PC-3 (cell line): ENCODE data around the gene ATL2. TPM values are rescaled to one million over a fixed set of nuclear protein-coding genes. Genes with fewer than 3 reads are reported as not detected.

ENCODE experiments used
- ATAC-seq: fragments of 200-7000 bp; cut with Tn5 transposase; 2 replicates; pipeline ENCODE4 v1.9.1; 2020; ENCODE audit warnings: mild to moderate bottlenecking, moderate library complexity
- BruUV-seq: library from RNA; stranded (reverse); fragments of 400-500 nt; replicated peaks from 2 replicates; lab custom pipeline; 2021; lab: Mats Ljungman, UMichigan
- CTCF ChIA-PET: fragments of 300-600 bp; sonication (Branson Sonifier 250); formaldehyde crosslinking; loops from one replicate; lab custom pipeline; 2022; ENCODE audit warnings: antibody characterized with exemption; lab: Charles Lee
- POLR2A ChIA-PET: fragments of 300-600 bp; sonication (Branson Sonifier 250); formaldehyde crosslinking; loops from one replicate; lab custom pipeline; 2022; ENCODE audit warnings: antibody characterized with exemption; ENCODE audit not compliant: unreplicated experiment; lab: Charles Lee
- DNase-seq: peaks from one replicate; pipeline ENCODE4 v3.0.0-alpha.2; 2015
- H2AFZ ChIP-seq: fragments of 300-600 bp; sonication (generic); 2 replicates; pipeline ENCODE4 v1.6.0; 2016; ENCODE audit warnings: antibody characterized with exemption, low read length
- H3F3A ChIP-seq: fragments of 300-600 bp; sonication (generic); one replicate; pipeline ENCODE4 v1.6.0; 2017; ENCODE audit warnings: antibody characterized with exemption, low read length, control low read depth, mild to moderate bottlenecking; ENCODE audit not compliant: unreplicated experiment
- H3K27ac ChIP-seq: fragments of 300-600 bp; sonication (generic); 2 replicates; pipeline ENCODE4 v1.5.1; 2016; ENCODE audit warnings: mild to moderate bottlenecking, low read length
- H3K27me3 ChIP-seq: fragments of 300-600 bp; sonication (generic); 2 replicates; pipeline ENCODE4 v1.6.1; 2016; ENCODE audit warnings: low read length, mixed read lengths
- H3K36me3 ChIP-seq: fragments of 300-600 bp; sonication (generic); 2 replicates; pipeline ENCODE4 v1.6.1; 2016; ENCODE audit warnings: low read depth, mixed run types, low read length, mixed read lengths
- H3K4me1 ChIP-seq: fragments of 300-600 bp; sonication (generic); 2 replicates; pipeline ENCODE4 v1.5.1; 2016; ENCODE audit warnings: low read length; ENCODE audit not compliant: insufficient read depth
- H3K4me2 ChIP-seq: fragments of 300-600 bp; sonication (generic); 2 replicates; pipeline ENCODE4 v1.6.0; 2016; ENCODE audit warnings: low read length
- H3K4me3 ChIP-seq: fragments of 300-600 bp; sonication (generic); 2 replicates; pipeline ENCODE4 v1.5.1; 2016; ENCODE audit warnings: mild to moderate bottlenecking, low read length, mixed read lengths
- H3K79me2 ChIP-seq: fragments of 300-600 bp; sonication (generic); 2 replicates; pipeline ENCODE4 v1.6.1; 2017; ENCODE audit warnings: low read length, mixed read lengths
- H3K9ac ChIP-seq: fragments of 300-600 bp; sonication (generic); 2 replicates; pipeline ENCODE4 v1.6.0; 2016; ENCODE audit warnings: mild to moderate bottlenecking, low read length
- H3K9me2 ChIP-seq: fragments of 300-600 bp; sonication (generic); replicated peaks from 2 replicates; pipeline ENCODE4 v1.6.1; 2016; ENCODE audit warnings: mixed run types, low read length, mixed read lengths
- H3K9me3 ChIP-seq: fragments of 300-600 bp; sonication (generic); 2 replicates; pipeline ENCODE4 v1.6.1; 2016; ENCODE audit warnings: low read length, mixed read lengths
- H4K20me1 ChIP-seq: fragments of 300-600 bp; sonication (generic); 2 replicates; pipeline ENCODE4 v1.6.1; 2016; ENCODE audit warnings: low read length, mixed read lengths
- CTCF ChIP-seq: fragments of 300-600 bp; sonication (generic); conservative IDR thresholded peaks from 2 replicates; pipeline ENCODE4 v1.5.1; 2017; ENCODE audit warnings: antibody characterized with exemption, low read depth, mild to moderate bottlenecking, low read length
- EZH2 ChIP-seq: fragments of 300-600 bp; sonication (generic); IDR thresholded peaks from one replicate; pipeline ENCODE4 v1.6.1; 2017; ENCODE audit warnings: antibody characterized with exemption, mild to moderate bottlenecking, low read length; ENCODE audit not compliant: unreplicated experiment
- EZH2phosphoT487 ChIP-seq: fragments of 300-600 bp; sonication (generic); IDR thresholded peaks from 2 replicates; pipeline ENCODE4 v1.6.1; 2018; ENCODE audit warnings: mild to moderate bottlenecking, antibody characterized with exemption, low read length, borderline replicate concordance
- intact Hi-C: fragments of 100-400 bp; cut with micrococcal nuclease; formaldehyde crosslinking; loops from 2 replicates; pipeline ENCODE4 v1.9.0; 2023
- total RNA-seq: library from RNA; depleted of rRNA; stranded (reverse); fragments of >200 nt; gene quantifications from 2 replicates; pipeline ENCODE4 v1.2.3, GENCODE V29; 2014; rRNA removed

Gene ATL2
- total RNA-seq, 1 experiment from 2014 or later, result 89.4 TPM

- H3K27me3 ChIP-seq, result no peaks in the 10 kb centered on the region
- no peak overlapping the region for H3K9ac ChIP-seq
- H3K9me2 ChIP-seq, result no peaks in the 10 kb centered on the region
- intact Hi-C loops, result no loop called here
- ATAC-seq (no peak), DNase-seq (peak; percentile 22)
- H3K79me2 ChIP-seq, result no peaks in the 10 kb centered on the region
- H3K4me3 ChIP-seq, result no peak overlapping the region
- TF ChIP-seq EZH2phosphoT487 (no peak), CTCF (no peak), EZH2 (no peak)
- no TSS peak for BruUV-seq
- H2AFZ ChIP-seq, result no peak overlapping the region
- H4K20me1 ChIP-seq, result no peaks in the 10 kb centered on the region
- H3F3A ChIP-seq, result no peaks in the 10 kb centered on the region
- POLR2A ChIA-PET, result no interaction called here
- H3K36me3 ChIP-seq, result no peaks in the 10 kb centered on the region
- H3K27ac ChIP-seq, result no peak overlapping the region
- no peaks in the 10 kb centered on the region for H3K4me1 ChIP-seq
- CTCF ChIA-PET, result no interaction called here
- H3K4me2 ChIP-seq, result no peak overlapping the region
- H3K9me3 ChIP-seq, result no peaks in the 10 kb centered on the region
Observed at GRCh38 chr2:38245114-38245641, 131.9 kb downstream of the ATL2 start.

GRCh38 chr2:38244301-38244700 is 132.8 kb downstream of the ATL2 start:
- ChIA-PET POLR2A (no interaction called here), CTCF (no interaction called here)
- Histone ChIP-seq H3K9me2 (no peaks in the 10 kb centered on the region), H3K4me2 (no peak overlapping the region), H3K9ac (no peak overlapping the region), H3F3A (no peaks in the 10 kb centered on the region), H3K36me3 (no peaks in the 10 kb centered on the region), H4K20me1 (no peaks in the 10 kb centered on the region), H3K27me3 (no peaks in the 10 kb centered on the region), H3K79me2 (no peaks in the 10 kb centered on the region), H3K4me1 (no peaks in the 10 kb centered on the region), H2AFZ (no peak overlapping the region), H3K27ac (no peak overlapping the region), H3K9me3 (no peaks in the 10 kb centered on the region), H3K4me3 (no peak overlapping the region)
- ATAC-seq (no peak), DNase-seq (no peak)
- intact Hi-C loops, result no loop called here
- TF ChIP-seq EZH2phosphoT487 (no peak), EZH2 (no peak), CTCF (no peak)
- BruUV-seq, result no TSS peak

Other genes with a start within 250 kb of the ATL2 start
- gene HNRNPLL, start 225.7 kb upstream of the ATL2 start, total RNA-seq, result 30.1 and 43.8 TPM in 2 replicates